Choroid plexus epithelial cell (primary cell): ENCODE results near the gene ZNF853.

ENCODE experiments used
- DNase-seq: peaks from one replicate; pipeline ENCODE4 v3.0.0-alpha.2; 2010; ENCODE audit warnings: low read depth
- H3K4me3 ChIP-seq: 2 replicates; pipeline ENCODE4 v1.5.1; 2011; ENCODE audit warnings: low read depth, mild to moderate bottlenecking, control low read depth, low read length, moderate library complexity
- CTCF ChIP-seq: conservative IDR thresholded peaks from 2 replicates; pipeline ENCODE4 v1.5.1; 2011; ENCODE audit warnings: low read depth, mild to moderate bottlenecking, control low read depth, inconsistent platforms, low read length, moderate library complexity

ZNF853 gene

GRCh38 chr7:6649241-6649961 is 34.0 kb downstream of the ZNF853 start:
- H3K4me3 ChIP-seq: no peak overlapping the region
- TF ChIP-seq CTCF: no peak
- no peak for DNase-seq

GRCh38 chr7:6650086-6650485 is 34.7 kb downstream of the ZNF853 start:
- no peak for DNase-seq
- H3K4me3 ChIP-seq: no peak overlapping the region
- TF ChIP-seq CTCF: no peak

- no peak for DNase-seq
- TF ChIP-seq CTCF: no peak
- no peak overlapping the region for H3K4me3 ChIP-seq
Measured at GRCh38 chr7:6650521-6651011, 35.2 kb downstream of the ZNF853 start.

GRCh38 chr7:6651851-6652445 is 36.5 kb downstream of the ZNF853 start:
- no peak overlapping the region for H3K4me3 ChIP-seq
- no peak for DNase-seq
- no peak for TF ChIP-seq CTCF

GRCh38 chr7:6652446-6653011 is 37.1 kb downstream of the ZNF853 start:
- DNase-seq: no peak
- TF ChIP-seq CTCF: no peak
- no peak overlapping the region for H3K4me3 ChIP-seq

- DNase-seq: no peak
- H3K4me3 ChIP-seq: no peak overlapping the region
- no peak for TF ChIP-seq CTCF
Measured at GRCh38 chr7:6653071-6654003, 37.9 kb downstream of the ZNF853 start.
